ENCODE results near the gene SLC6A6.

The SLC6A6 gene

DNA sequence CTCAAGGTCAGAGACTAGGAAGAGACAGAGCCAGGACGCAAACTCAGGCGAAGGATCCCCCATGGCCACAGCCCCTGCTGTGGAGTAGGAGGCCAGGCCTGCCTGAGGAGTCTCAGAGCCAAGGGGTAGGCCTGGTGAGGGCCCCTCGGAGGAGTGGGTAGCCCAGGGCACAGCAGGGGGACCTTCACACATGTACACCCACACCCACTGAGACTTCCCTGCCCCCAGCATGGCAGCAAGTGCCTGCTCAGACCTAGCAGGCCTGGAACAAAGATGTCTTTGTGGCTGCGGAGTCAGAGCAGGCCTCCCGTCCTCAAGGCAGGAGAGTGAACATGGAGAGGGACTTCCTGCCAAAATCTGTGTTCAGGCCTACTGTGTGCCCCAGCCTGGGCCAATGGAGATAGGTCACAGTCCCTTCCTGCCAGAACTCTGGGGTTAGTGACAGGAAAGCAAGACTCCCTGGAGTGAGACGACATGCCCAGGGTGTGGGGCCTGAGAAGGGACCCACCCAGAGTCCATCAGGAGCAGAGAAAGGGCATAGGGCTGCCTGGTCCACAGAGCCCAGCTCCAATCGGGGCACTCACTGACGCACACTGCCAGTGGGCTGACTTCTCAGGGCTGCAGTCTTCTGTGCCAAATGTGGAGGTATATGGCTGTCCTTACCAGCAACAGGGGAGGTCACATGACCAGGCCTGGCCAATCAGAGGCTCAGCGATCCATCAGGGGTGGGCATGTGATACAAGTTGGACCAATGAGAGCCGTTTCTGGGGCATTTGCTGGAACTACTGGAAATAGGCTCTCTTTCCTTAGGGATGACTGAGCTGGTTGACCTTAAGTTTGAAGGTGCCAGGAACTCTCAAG, 135.4 kb downstream of the SLC6A6 start:
- Histone ChIP-seq H3K4me3 (replicated peaks; ENCODE audit: low read depth, low read length) (no peak overlapping the region), H3K36me3 (ENCODE audit: control insufficient read depth, insufficient read depth, low read length) (no peaks in the 10 kb centered on the region), H3K27me3 (replicated peaks; ENCODE audit: control insufficient read depth, insufficient read depth, low read length) (peaks cover 1% of the 10 kb centered on the region; the same call in 1 of the 2 replicates)
- no peak for DNase-seq (ENCODE audit: extremely low read depth, insufficient read length)
- TF ChIP-seq, protein P1, sequence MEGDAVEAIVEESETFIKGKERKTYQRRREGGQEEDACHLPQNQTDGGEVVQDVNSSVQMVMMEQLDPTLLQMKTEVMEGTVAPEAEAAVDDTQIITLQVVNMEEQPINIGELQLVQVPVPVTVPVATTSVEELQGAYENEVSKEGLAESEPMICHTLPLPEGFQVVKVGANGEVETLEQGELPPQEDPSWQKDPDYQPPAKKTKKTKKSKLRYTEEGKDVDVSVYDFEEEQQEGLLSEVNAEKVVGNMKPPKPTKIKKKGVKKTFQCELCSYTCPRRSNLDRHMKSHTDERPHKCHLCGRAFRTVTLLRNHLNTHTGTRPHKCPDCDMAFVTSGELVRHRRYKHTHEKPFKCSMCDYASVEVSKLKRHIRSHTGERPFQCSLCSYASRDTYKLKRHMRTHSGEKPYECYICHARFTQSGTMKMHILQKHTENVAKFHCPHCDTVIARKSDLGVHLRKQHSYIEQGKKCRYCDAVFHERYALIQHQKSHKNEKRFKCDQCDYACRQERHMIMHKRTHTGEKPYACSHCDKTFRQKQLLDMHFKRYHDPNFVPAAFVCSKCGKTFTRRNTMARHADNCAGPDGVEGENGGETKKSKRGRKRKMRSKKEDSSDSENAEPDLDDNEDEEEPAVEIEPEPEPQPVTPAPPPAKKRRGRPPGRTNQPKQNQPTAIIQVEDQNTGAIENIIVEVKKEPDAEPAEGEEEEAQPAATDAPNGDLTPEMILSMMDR (IDR thresholded peaks at IDR 0.05; ENCODE audit: insufficient read depth, low read length, poor library complexity, severe bottlenecking), result no peak

DNA sequence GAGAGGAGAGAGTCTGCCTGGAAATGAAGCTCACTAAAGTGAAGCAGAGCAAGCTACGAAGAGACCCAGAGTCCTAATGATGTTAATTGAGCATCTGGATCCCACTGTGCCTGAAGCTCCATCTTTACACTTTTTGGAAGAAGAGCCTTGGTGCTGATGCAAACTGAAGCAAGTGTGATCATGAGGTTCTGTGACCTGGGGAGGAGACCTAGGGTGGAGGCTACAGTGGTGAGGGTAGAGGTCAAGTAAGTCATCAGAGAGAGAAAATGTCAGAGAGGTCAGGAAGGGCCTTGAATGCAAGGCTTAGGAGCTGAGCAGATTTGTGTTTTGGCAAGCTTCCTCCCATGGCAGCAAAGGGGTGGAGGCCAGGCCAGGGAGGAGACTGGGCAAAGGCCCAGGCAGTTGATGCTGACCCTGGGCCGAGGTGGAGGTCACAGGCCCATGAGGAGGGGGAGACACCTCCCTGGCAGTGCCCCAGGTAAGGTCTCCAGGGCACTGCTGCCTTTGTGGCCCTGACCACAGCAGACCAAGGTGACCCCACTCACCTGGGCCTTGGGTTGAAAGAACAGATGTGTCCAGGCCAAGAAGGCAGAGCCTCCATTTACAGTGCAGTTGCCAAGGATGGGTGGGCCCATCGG, 136.2 kb downstream of the SLC6A6 start:
- Histone ChIP-seq H3K27me3 (replicated peaks; ENCODE audit: control insufficient read depth, insufficient read depth, low read length) (peaks cover 3% of the 10 kb centered on the region; the same call in 1 of the 2 replicates), H3K36me3 (ENCODE audit: control insufficient read depth, insufficient read depth, low read length) (no peaks in the 10 kb centered on the region), H3K4me3 (replicated peaks; ENCODE audit: low read depth, low read length) (no peak overlapping the region)
- DNase-seq (ENCODE audit: extremely low read depth, insufficient read length), result no peak
- TF ChIP-seq, protein P1 (IDR thresholded peaks at IDR 0.05; ENCODE audit: insufficient read depth, low read length, poor library complexity, severe bottlenecking), result no peak

Data from GM06990 (cell line).